Measurements from ENCODE around the gene PIN1.

- TF ChIP-seq CTCF (IDR thresholded peaks at IDR 0.05; ENCODE audit: insufficient read depth, low read depth, low read length) (peak; percentile 74), EZH2 (IDR thresholded peaks at IDR 0.05; ENCODE audit: insufficient read depth, low read length) (no peak)
Observed at GRCh38 chr19:9847087-9847671, 12.1 kb downstream of the PIN1 start.
